Glomerular endothelial cell (primary cell): ENCODE data around the gene SNAP91. TPM values are rescaled to one million over a fixed set of nuclear protein-coding genes. Genes with fewer than 3 reads are reported as not detected.
"Not testable (repeated sequence)": the region's sequence is repeated elsewhere in the genome, so short reads cannot be mapped to it uniquely, and the experiment has no call there.

ENCODE experiments used
- DNase-seq: peaks from one replicate; pipeline ENCODE4 v3.0.0-alpha.2; 2011; ENCODE audit warnings: low read depth, low spot score; ENCODE audit errors: extremely low read depth
- total RNA-seq: library from RNA; depleted of rRNA; stranded (reverse); fragments of >200 nt; gene quantifications from 2 replicates; pipeline ENCODE4 v1.2.3, GENCODE V29; 2015

The SNAP91 gene
- total RNA-seq, 1 donor from 2014 or later: 0.23 TPM

GRCh38 chr6:83550482-83550881 is 158.4 kb downstream of the SNAP91 start:
- DNase-seq: not testable (repeated sequence)

GRCh38 chr6:83546636-83547035 is 162.3 kb downstream of the SNAP91 start:
- no peak for DNase-seq

- DNase-seq: no peak
Observed at GRCh38 chr6:83539678-83540077, 169.2 kb downstream of the SNAP91 start.

GRCh38 chr6:83536647-83537589 is 172.0 kb downstream of the SNAP91 start:
- no peak for DNase-seq

GRCh38 chr6:83536034-83536646 is 172.8 kb downstream of the SNAP91 start:
- DNase-seq: no peak

- DNase-seq: no peak
Observed at GRCh38 chr6:83518816-83519480, 190.0 kb downstream of the SNAP91 start.

GRCh38 chr6:83517500-83517899 is 191.4 kb downstream of the SNAP91 start:
- no peak for DNase-seq

- peak; percentile 55 for DNase-seq
Observed at GRCh38 chr6:83514866-83515466, 193.9 kb downstream of the SNAP91 start.

- DNase-seq: no peak
Observed at GRCh38 chr6:83514466-83514865, 194.4 kb downstream of the SNAP91 start.

- DNase-seq: no peak
Observed at GRCh38 chr6:83511901-83512681, 196.8 kb downstream of the SNAP91 start, which contains the start of gene PRSS35. TSS of gene PRSS35 (plus strand) at chr6:83512534. CDS start at chr6:83523442, 10,908 bp downstream.

GRCh38 chr6:83511266-83511665 is 197.6 kb downstream of the SNAP91 start:
- DNase-seq: no peak

- no peak for DNase-seq
Observed at GRCh38 chr6:83510791-83511190, 198.1 kb downstream of the SNAP91 start.

GRCh38 chr6:83509441-83509840 is 199.5 kb downstream of the SNAP91 start:
- no peak for DNase-seq

- DNase-seq: no peak
Observed at GRCh38 chr6:83505356-83505755, 203.5 kb downstream of the SNAP91 start.

Other genes with a start within 250 kb of the SNAP91 start
- gene PRSS35, start 196.6 kb downstream of the SNAP91 start, total RNA-seq: 0.12 TPM in 1 of 2 replicates, not detected in the other
- gene RIPPLY2, start 144.3 kb upstream of the SNAP91 start, total RNA-seq: not detected in 2 replicates
- 9.3 and 12.0 TPM in 2 replicates for gene CYB5R4, start 150.6 kb upstream of the SNAP91 start, total RNA-seq